ENCODE results near the gene IL17C.

Gene IL17C

GRCh38 chr16:88669980-88670379 is 31.6 kb downstream of the IL17C start:
- no peak overlapping the region for H3K9ac ChIP-seq (ENCODE audit: low read length)
- no peak for TF ChIP-seq CTCF (IDR thresholded peaks at IDR 0.05; ENCODE audit: low read length)
- no peak for TF ChIP-seq EZH2 (IDR thresholded peaks at IDR 0.05; ENCODE audit: borderline replicate concordance, low read length)
- H3K4me2 ChIP-seq (ENCODE audit: low read length) = no peak overlapping the region
- no peak overlapping the region for H2AFZ ChIP-seq (ENCODE audit: low read length)
- H3K4me3 ChIP-seq (ENCODE audit: low read depth, low read length, poor library complexity, severe bottlenecking) = no peak overlapping the region
- H4K20me1 ChIP-seq (ENCODE audit: insufficient read depth, low read length) = no peaks in the 10 kb centered on the region
- H3K27ac ChIP-seq (ENCODE audit: low read depth, low read length, poor library complexity, severe bottlenecking) = no peak overlapping the region
- peaks cover 8% of the 10 kb centered on the region for H3K4me1 ChIP-seq (ENCODE audit: insufficient read depth, low read length, severe bottlenecking)
- H3K9me3 ChIP-seq (ENCODE audit: low read length) = no peaks in the 10 kb centered on the region
- no peaks in the 10 kb centered on the region for H3K27me3 ChIP-seq (ENCODE audit: insufficient read depth, low read length)
- no peaks in the 10 kb centered on the region for H3K79me2 ChIP-seq (ENCODE audit: insufficient read depth, low read length)
- H3K36me3 ChIP-seq (ENCODE audit: insufficient read depth, low read length) = peaks cover 30% of the 10 kb centered on the region
- H3F3A ChIP-seq (ENCODE audit: insufficient read depth, low read length) = no peaks in the 10 kb centered on the region
- H3K9me2 ChIP-seq (ENCODE audit: low read depth, low read length) = no peaks in the 10 kb centered on the region

- no peaks in the 10 kb centered on the region; the same call in 1 of the 2 replicates for H3K27me3 ChIP-seq (ENCODE audit: insufficient read depth, low read length)
- H3K36me3 ChIP-seq (ENCODE audit: insufficient read depth, low read length) = peaks cover 39% of the 10 kb centered on the region
- no peaks in the 10 kb centered on the region for H3F3A ChIP-seq (ENCODE audit: insufficient read depth, low read length)
- no peaks in the 10 kb centered on the region for H3K79me2 ChIP-seq (ENCODE audit: insufficient read depth, low read length)
- H3K9me2 ChIP-seq (ENCODE audit: low read depth, low read length) = no peaks in the 10 kb centered on the region
- H2AFZ ChIP-seq (ENCODE audit: low read length) = no peak overlapping the region
- no peak overlapping the region for H3K9ac ChIP-seq (ENCODE audit: low read length)
- no peaks in the 10 kb centered on the region for H3K4me1 ChIP-seq (ENCODE audit: insufficient read depth, low read length, severe bottlenecking)
- no peaks in the 10 kb centered on the region for H3K9me3 ChIP-seq (ENCODE audit: low read length)
- H3K4me2 ChIP-seq (ENCODE audit: low read length) = no peak overlapping the region
- no peaks in the 10 kb centered on the region for H4K20me1 ChIP-seq (ENCODE audit: insufficient read depth, low read length)
- H3K4me3 ChIP-seq (ENCODE audit: low read depth, low read length, poor library complexity, severe bottlenecking) = no peak overlapping the region
- TF ChIP-seq CTCF (IDR thresholded peaks at IDR 0.05; ENCODE audit: low read length) (no peak), EZH2 (IDR thresholded peaks at IDR 0.05; ENCODE audit: borderline replicate concordance, low read length) (no peak)
- no peak overlapping the region for H3K27ac ChIP-seq (ENCODE audit: low read depth, low read length, poor library complexity, severe bottlenecking)
Observed at GRCh38 chr16:88671806-88672205, 33.4 kb downstream of the IL17C start.

GRCh38 chr16:88672776-88673175 is 34.4 kb downstream of the IL17C start:
- Histone ChIP-seq H3K4me1 (ENCODE audit: insufficient read depth, low read length, severe bottlenecking) (no peaks in the 10 kb centered on the region), H3K9me3 (ENCODE audit: low read length) (no peaks in the 10 kb centered on the region), H3F3A (ENCODE audit: insufficient read depth, low read length) (no peaks in the 10 kb centered on the region), H4K20me1 (ENCODE audit: insufficient read depth, low read length) (no peaks in the 10 kb centered on the region), H3K27ac (ENCODE audit: low read depth, low read length, poor library complexity, severe bottlenecking) (no peak overlapping the region), H2AFZ (ENCODE audit: low read length) (no peak overlapping the region), H3K9ac (ENCODE audit: low read length) (no peak overlapping the region), H3K36me3 (ENCODE audit: insufficient read depth, low read length) (peaks cover 33% of the 10 kb centered on the region), H3K9me2 (ENCODE audit: low read depth, low read length) (no peaks in the 10 kb centered on the region), H3K4me2 (ENCODE audit: low read length) (no peak overlapping the region), H3K27me3 (ENCODE audit: insufficient read depth, low read length) (no peaks in the 10 kb centered on the region; the same call in 1 of the 2 replicates), H3K79me2 (ENCODE audit: insufficient read depth, low read length) (no peaks in the 10 kb centered on the region), H3K4me3 (ENCODE audit: low read depth, low read length, poor library complexity, severe bottlenecking) (no peak overlapping the region)
- TF ChIP-seq CTCF (IDR thresholded peaks at IDR 0.05; ENCODE audit: low read length) (peak; percentile 8; the same call in 1 of the 2 replicates), EZH2 (IDR thresholded peaks at IDR 0.05; ENCODE audit: borderline replicate concordance, low read length) (no peak)
